GM19452 (cell line): ENCODE data around the gene ALDH6A1.
"Not testable (repeated sequence)": the region's sequence is repeated elsewhere in the genome, so short reads cannot be mapped to it uniquely, and the experiment has no call there.

Source experiments
- ATAC-seq: cut with Tn5 transposase; IDR thresholded peaks from one replicate; pipeline ENCODE4 v1.9.1; 2021; ENCODE audit not compliant: unreplicated experiment

ALDH6A1 gene

DNA sequence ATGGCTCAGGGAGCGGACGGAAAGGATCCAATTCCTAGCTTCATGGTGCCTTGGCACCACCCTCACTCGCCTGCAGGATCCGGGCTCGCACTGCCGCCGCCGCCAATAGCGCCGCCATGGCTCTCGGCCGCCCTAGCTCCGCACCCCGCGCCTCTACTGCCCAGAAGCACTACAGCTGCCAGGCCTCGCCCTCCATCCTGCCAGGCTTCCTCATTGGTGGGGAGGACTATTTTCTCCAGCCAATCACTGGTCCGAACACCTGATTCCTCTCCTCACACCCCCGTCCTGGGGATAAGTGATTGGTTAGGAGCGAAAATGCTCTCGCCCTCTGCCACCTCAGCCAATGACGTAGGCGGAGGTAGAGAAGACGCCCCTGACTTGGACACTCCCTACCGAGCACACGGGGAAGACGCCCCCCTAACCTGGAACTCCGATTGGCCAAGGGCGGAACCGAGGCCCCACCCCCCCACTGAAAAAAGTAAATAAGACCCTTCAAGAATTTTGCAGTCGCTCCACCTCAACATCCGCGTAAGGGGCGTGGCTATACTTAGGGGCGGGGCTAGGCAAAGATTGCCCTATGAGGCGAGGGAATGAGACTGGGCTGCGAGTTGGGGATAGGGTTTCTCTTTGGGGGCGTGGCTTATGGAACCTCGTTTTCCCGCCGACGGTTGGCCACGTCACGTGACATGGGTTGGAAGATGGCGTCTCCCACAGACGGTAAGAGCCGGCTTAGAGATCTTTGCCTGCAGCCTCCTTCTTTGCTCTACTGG is at the start of gene ALDH6A1, which contains the start of gene LIN52:
ALDH6A1 (minus strand) TSS at position 177 of the 770 bp plus-strand sequence; CDS start at position 118, 59 bp downstream.
LIN52 (plus strand) TSS at position 680 of the 770 bp plus-strand sequence; CDS start at position 699, 19 bp downstream.
- peak; percentile 88 for ATAC-seq

DNA sequence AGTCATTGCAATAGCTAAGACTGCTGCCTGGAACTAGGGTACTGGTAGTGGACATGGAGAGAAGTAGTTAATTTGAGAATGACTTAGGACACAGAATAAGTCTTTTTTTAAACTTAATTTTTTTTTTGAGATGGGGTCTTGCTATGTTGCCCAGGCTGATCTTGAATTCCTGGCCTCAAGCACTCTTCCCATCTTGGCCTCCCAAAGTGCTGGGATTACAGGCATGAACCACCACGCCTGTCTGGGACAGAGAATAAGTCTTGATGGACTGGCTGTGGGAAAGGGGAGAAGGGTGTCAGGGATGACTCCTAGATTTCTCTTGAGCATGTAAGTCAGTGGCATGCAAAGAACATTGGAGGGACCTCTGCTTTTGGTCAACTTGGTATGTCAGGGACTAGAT is 43.4 kb upstream of the ALDH6A1 start:
- no peak for ATAC-seq

GRCh38 chr14:74126315-74127013 is 42.2 kb upstream of the ALDH6A1 start:
- ATAC-seq, result no peak

GRCh38 chr14:74125487-74125886 is 41.2 kb upstream of the ALDH6A1 start:
- not testable (repeated sequence) for ATAC-seq

DNA sequence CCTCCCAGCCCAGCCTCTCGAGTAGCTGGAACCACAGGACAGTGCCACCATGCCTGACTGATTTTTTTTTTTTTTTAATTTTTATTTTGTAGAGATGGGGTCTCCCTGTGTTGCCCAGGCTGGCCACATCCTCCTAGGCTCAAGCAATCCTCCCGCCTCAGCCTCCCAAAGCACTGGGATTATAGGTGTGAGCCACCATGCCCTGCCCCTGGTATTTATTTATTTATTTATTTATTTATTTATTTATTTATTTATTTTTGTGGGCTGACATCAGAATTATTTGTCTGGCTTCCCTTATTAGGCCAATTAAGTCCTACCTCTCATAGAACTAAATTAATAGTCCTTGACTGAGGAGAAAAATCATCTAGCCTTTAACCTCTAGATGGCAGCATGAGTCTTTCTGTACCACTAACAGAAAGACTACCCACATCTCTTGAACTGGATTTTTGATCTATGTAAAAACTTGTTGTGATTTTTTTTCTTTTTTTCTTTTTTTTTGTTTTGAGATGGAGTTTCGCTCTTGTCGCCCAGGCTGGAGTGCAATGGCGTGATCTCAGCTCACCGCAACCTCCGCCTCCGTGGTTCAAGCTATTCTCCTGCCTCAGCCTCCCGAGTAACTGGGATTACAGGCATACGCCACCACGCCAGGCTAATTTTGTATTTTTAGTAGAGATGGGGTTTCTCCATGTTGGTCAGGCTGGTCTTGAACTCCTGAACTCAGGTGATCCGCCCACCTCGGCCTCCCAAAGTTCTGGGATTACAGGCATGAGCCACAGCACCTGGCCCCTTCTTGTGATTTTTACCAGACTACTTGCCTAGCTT is 27.4 kb upstream of the ALDH6A1 start:
- ATAC-seq, result not testable (repeated sequence)

DNA sequence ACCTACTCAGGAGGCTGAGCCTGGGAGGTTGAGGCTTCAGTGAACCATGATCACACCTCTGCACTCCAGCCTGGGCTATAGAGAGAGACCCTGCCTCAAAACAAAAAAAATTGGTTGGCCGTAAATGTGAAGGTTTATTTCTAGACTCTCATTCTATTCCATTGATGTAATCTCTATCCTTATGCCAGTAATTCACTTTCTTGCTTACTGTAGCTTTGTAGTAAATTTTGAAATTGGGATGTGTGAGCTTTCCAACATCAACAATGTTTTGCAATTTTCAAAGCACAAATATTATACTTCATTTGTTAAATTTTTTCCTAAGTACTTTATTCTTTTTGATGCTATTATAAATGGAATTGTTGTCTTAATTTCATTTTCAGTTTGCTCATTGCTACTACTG is 25.1 kb upstream of the ALDH6A1 start:
- ATAC-seq, result no peak

GRCh38 chr14:74105381-74105780 is 21.1 kb upstream of the ALDH6A1 start:
- ATAC-seq, result no peak

DNA sequence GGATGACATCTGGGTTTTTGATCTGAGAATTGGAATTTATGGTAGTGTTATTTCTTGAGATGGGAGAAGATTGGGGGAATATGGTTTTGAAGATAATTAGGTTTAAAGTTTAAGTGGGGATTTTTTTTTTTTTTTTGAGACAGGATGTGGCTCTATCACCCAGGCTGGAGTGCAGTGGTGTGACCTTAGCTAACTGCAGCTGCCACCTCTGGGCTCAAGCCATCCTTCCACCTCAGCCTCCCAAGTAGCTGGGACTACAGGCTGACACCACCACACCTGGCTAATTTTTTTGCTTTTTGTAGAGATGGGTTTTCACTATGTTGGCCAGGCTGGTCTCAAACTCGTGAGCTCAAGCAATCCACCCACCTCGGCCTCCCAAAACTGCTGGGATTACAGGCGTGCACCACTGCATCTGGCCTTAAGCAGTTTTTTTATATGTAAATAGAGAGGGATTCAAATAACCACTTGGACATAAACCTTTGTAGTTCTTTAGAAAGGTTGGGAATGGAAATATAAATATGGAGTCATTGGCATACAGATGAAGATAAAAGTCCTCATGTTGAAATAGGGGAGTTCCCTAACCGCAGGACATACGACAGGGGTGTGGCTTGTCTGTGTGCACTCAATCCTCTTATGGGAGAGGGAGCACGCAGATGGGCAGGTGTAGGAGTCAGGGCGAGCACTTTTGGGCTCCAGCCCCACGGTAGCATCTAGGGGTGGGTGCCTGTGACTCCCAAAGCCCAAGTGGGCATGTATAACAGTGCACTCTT is 5.2 kb upstream of the ALDH6A1 start:
- ATAC-seq, result no peak

- ATAC-seq, result no peak
Measured at GRCh38 chr14:74085828-74086227, 1.6 kb upstream of the ALDH6A1 start.

GRCh38 chr14:74085047-74085637 is 889 bp upstream of the ALDH6A1 start:
- ATAC-seq, result no peak

DNA sequence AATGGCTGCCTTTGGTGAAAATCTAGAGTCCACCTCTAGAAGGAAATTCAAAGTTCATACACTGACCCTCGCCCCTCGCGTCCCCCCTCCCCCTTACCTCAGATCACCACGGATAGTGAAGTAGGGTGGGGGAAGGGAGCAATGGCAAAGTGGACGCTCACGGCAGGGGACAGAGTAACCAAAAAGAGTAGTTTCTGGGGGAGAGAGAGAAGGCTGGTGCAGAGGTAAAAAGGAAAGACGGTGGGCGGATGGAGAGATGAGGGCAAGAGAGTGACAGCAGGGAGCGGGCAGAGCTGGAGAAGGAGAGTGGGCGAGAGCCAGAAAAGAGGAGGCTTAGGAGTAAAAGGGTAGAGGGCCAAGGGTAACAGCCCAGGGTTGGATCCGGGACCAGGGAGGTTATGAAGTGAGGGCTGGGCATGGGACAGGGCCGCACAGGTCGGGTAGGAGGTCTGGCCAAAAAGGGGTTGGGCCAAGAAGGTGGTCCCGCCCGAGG is 423 bp downstream of the ALDH6A1 start:
- peak; percentile 9 for ATAC-seq

- ATAC-seq, result no peak
Measured at GRCh38 chr14:74083161-74083560, 1.1 kb downstream of the ALDH6A1 start.

DNA sequence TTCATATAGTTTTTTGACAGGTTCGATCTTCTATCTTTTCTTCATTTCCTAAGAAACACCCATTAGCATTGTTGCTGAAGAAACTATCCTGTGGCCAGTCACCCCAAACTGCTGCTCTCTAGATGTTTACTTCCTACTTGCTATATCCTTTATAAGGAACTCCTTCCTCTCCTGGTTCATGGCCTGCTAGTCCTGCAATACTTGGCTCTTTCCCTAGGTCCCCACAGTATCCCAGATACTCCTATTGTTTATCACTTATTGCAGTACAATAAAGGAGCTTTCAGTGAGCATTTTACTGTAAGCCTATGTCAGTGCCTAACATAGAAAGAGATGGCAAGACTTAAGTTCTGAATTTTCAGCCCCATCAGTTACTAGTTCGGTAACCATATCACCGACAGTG is 2.8 kb downstream of the ALDH6A1 start:
- no peak for ATAC-seq

DNA sequence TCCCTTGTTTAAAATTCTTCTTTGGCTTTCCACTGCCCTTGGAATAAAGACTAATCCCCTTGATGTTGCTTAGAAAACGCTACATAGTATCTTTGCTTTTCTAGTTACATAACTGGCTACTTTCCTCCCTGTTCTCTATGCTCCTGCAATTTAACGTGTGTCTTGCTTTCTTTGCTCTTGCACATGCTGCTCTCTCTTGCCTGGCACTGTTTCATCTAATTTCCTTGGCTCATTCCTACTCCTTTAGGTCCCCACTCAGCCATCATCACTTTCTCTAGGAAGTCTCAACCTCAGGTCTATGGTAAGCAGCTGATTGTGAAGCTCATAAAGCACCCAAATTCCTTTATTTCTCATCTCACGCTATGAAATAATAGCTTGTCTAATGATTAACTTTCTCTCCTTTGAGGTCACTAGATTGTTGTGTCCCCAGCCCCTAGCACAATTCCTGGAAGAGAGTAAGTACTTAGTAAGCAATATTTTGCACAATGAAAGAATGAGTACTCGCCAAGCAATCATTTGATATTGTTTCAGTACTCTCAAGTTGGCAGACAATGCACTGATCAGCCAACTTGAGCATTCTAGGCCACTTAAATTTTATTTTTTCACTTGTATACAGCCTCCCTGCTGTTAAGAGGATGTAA is 3.3 kb downstream of the ALDH6A1 start:
- ATAC-seq, result no peak

- ATAC-seq, result no peak
Measured at GRCh38 chr14:74077401-74077800, 6.9 kb downstream of the ALDH6A1 start.

GRCh38 chr14:74065746-74066575 is 18.3 kb downstream of the ALDH6A1 start:
- no peak for ATAC-seq

- no peak for ATAC-seq
Measured at GRCh38 chr14:74064883-74065282, 19.4 kb downstream of the ALDH6A1 start.

- no peak for ATAC-seq
Measured at GRCh38 chr14:74064426-74064825, 19.8 kb downstream of the ALDH6A1 start.

GRCh38 chr14:74062809-74063150 is 21.5 kb downstream of the ALDH6A1 start:
- ATAC-seq, result no peak
